Omental fat pad (tissue), 4 donors: Measurements from ENCODE around the gene B3GNT8. TPM values are rescaled to one million over a fixed set of nuclear protein-coding genes. Genes with fewer than 3 reads are reported as not detected.

Experiments used
- ATAC-seq: fragments of 150-250 bp; one replicate; pipeline ENCODE4 v1.9.1; 2016; ENCODE audit warnings: mild to moderate bottlenecking, moderate library complexity; ENCODE audit not compliant: low FRiP score
- DNase-seq: peaks from one replicate; pipeline ENCODE4 v3.0.0-alpha.2; 2019; ENCODE audit warnings: low spot score
- CTCF ChIP-seq, 3 donors: fragments of 450-650 bp; IDR thresholded peaks; one replicate each; pipeline ENCODE4 v1.5.1; 2016 to 2017; ENCODE audit warnings: antibody characterized with exemption in 3 of 3, mild to moderate bottlenecking in 3 of 3, moderate library complexity in 2 of 3
- small RNA-seq: library from RNA; depleted of rRNA; stranded (forward); fragments of <200 nt; gene quantifications from one replicate; pipeline ENCODE3, GENCODE V24; 2016
- total RNA-seq, 4 donors: library from RNA; depleted of rRNA; stranded (reverse); fragments of >200 nt; gene quantifications; one replicate each; pipeline ENCODE4 v1.1.0, GENCODE V29; 2016

Gene B3GNT8
- total RNA-seq, 4 donors from 2014 or later = 1.0 to 7.2 (median 4.7) TPM

- no peak for TF ChIP-seq CTCF (IDR thresholded peaks at IDR 0.05)
- no peak for DNase-seq
- ATAC-seq = no peak
Measured at GRCh38 chr19:41377977-41378709, 49.0 kb downstream of the B3GNT8 start.

GRCh38 chr19:41376998-41377365 is 50.2 kb downstream of the B3GNT8 start:
- no peak for TF ChIP-seq CTCF (IDR thresholded peaks at IDR 0.05)
- peak; percentile 78 for ATAC-seq
- DNase-seq = no peak

- no peak for DNase-seq
- peak; percentile 54 for ATAC-seq
- TF ChIP-seq CTCF (IDR thresholded peaks at IDR 0.05) = no peak
Measured at GRCh38 chr19:41376241-41376997, 50.8 kb downstream of the B3GNT8 start, which contains the start of gene TMEM91. TMEM91 (plus strand) TSS chr19:41376533; CDS start chr19:41378310, 1,777 bp downstream.

Small RNA genes within 50 kb of the gene (small RNA-seq; reads per million reads assigned to genes)
- not detected for gene RF00017

Other genes starting within 250 kb of the B3GNT8 start
- gene CYP2S1, start 234.2 kb downstream of the B3GNT8 start, total RNA-seq = 1 to 10 TPM in 3 of 4 donors, under 1 TPM in 1; 0.32 to 6.5 (median 5.5) TPM
- gene AXL, start 208.2 kb downstream of the B3GNT8 start, total RNA-seq = 100 to 1,000 TPM in 1 of 4 donors, 10 to 100 TPM in 3; 65.8 to 141 (median 78.7) TPM
- gene HNRNPUL1, start 163.0 kb downstream of the B3GNT8 start, total RNA-seq = 100 to 1,000 TPM in 3 of 4 donors, 10 to 100 TPM in 1; 92.5 to 173 (median 117) TPM
- 10 to 100 TPM; 11.8 to 16.6 (median 13.9) TPM for gene CCDC97, start 117.2 kb downstream of the B3GNT8 start, total RNA-seq
- 10 to 100 TPM; 17.6 to 43.0 (median 25.2) TPM for gene TGFB1, start 73.5 kb downstream of the B3GNT8 start, total RNA-seq
- 1 to 10 TPM; 3.3 to 6.8 (median 5.1) TPM for gene B9D2, start 63.2 kb downstream of the B3GNT8 start, total RNA-seq
- gene TMEM91, start 50.8 kb downstream of the B3GNT8 start, total RNA-seq = 10 to 100 TPM; 12.4 to 44.3 (median 14.2) TPM
- 10 to 100 TPM; 13.2 to 17.3 (median 15.7) TPM for gene EXOSC5, start 30.0 kb downstream of the B3GNT8 start, total RNA-seq
- 10 to 100 TPM; 30.3 to 47.0 (median 39.1) TPM for gene BCKDHA, start 29.6 kb downstream of the B3GNT8 start, total RNA-seq
- 10 to 100 TPM; 29.2 to 36.7 (median 35.1) TPM for gene DMAC2, start 12.5 kb upstream of the B3GNT8 start, total RNA-seq
- gene ERICH4, start 15.8 kb upstream of the B3GNT8 start, total RNA-seq = not detected
- 1 to 10 TPM in 2 of 4 donors, under 1 TPM in 2; 0.37 to 3.5 (median 1.4) TPM for gene CEACAM21, start 148.8 kb upstream of the B3GNT8 start, total RNA-seq
- 1 to 10 TPM in 3 of 4 donors, not detected in 1; 1.7 to 9.0 (median 2.6) TPM for gene CEACAM4, start 199.7 kb upstream of the B3GNT8 start, total RNA-seq